Breast epithelium (tissue), 4 donors: ENCODE results near the gene SSH2. TPM values are rescaled to one million over a fixed set of nuclear protein-coding genes. Genes with fewer than 3 reads are reported as not detected.

ENCODE experiments used
- DNase-seq, 2 donors: peaks; one replicate each; pipeline ENCODE4 v3.0.0-alpha.2; 2019; ENCODE audit warnings: low spot score in 2 of 2
- H3K27ac ChIP-seq, 2 donors: fragments of 200-600 bp; sonication (generic) in 1 of 2; one replicate each; pipeline ENCODE4 v1.5.1; 2016 to 2019; ENCODE audit warnings: mild to moderate bottlenecking in 1 of 2
- H3K27me3 ChIP-seq, 2 donors: fragments of 200-600 bp; sonication (generic) in 1 of 2; one replicate each; pipeline versions ENCODE4 v1.5.1 to v1.6.0; 2017 to 2019; ENCODE audit warnings: control low read depth in 1 of 2, mild to moderate bottlenecking in 1 of 2
- H3K36me3 ChIP-seq: fragments of 200-600 bp; one replicate; pipeline ENCODE4 v1.5.1; 2019
- H3K4me1 ChIP-seq, 2 donors: fragments of 200-600 bp; sonication (generic); one replicate each; pipeline ENCODE4 v1.5.1; 2016 to 2019; ENCODE audit warnings: control low read depth in 1 of 2
- H3K4me3 ChIP-seq, 3 donors: fragments of 200-600 bp; sonication (generic); 1 replicate in 2 of 3; 2 replicates in 1 of 3; pipeline ENCODE4 v1.5.1; 2016 to 2019; ENCODE audit warnings: mild to moderate bottlenecking in 3 of 3, moderate library complexity in 2 of 3
- H3K9me3 ChIP-seq, 2 donors: fragments of 200-600 bp; sonication (generic) in 1 of 2; one replicate each; pipeline ENCODE4 v1.5.1; 2016 to 2019; ENCODE audit warnings: control low read depth in 1 of 2
- CTCF ChIP-seq, 3 donors: fragments of 450-650 bp; IDR thresholded peaks; one replicate each; pipeline ENCODE4 v1.5.1; 2016 to 2017; ENCODE audit warnings: antibody characterized with exemption in 3 of 3, mild to moderate bottlenecking in 3 of 3, moderate library complexity in 3 of 3
- POLR2A ChIP-seq: fragments of 450-650 bp; IDR thresholded peaks from one replicate; pipeline ENCODE4 v1.6.1; 2016; ENCODE audit warnings: antibody characterized with exemption, mild to moderate bottlenecking, moderate library complexity
- POLR2AphosphoS5 ChIP-seq, 3 donors: sonication (generic); formaldehyde crosslinking; IDR thresholded peaks; one replicate each; pipeline ENCODE4 v1.6.1; 2017; ENCODE audit warnings: antibody characterized with exemption in 3 of 3
- intact Hi-C: fragments of 100-400 bp; cut with DNase I; formaldehyde crosslinking; loops from one replicate; pipeline ENCODE4 v1.15.1; 2023; ENCODE audit warnings: low total_unique reads
- total RNA-seq, 3 donors: library from RNA; depleted of rRNA; stranded (reverse); fragments of >200 nt; gene quantifications; one replicate each; pipeline ENCODE4 v1.1.0, GENCODE V29; 2016

Gene SSH2
- total RNA-seq, 3 donors from 2014 or later = 23.0 to 64.2 (median 25.9) TPM

GRCh38 chr17:29694918-29695563 lies 235.0 kb downstream of the SSH2 start:
- intact Hi-C loops = no loop called here
- no peaks in the 10 kb centered on the region for H3K27me3 ChIP-seq
- no peaks in the 10 kb centered on the region for H3K36me3 ChIP-seq
- no peak overlapping the region for H3K4me3 ChIP-seq
- TF ChIP-seq POLR2A (no peak), POLR2AphosphoS5 (IDR thresholded peaks at IDR 0.05) (no peak), CTCF (IDR thresholded peaks at IDR 0.05) (no peak)
- no peak overlapping the region for H3K27ac ChIP-seq
- H3K4me1 ChIP-seq = no peaks in the 10 kb centered on the region
- H3K9me3 ChIP-seq = no peaks in the 10 kb centered on the region
- no peak for DNase-seq

DNA sequence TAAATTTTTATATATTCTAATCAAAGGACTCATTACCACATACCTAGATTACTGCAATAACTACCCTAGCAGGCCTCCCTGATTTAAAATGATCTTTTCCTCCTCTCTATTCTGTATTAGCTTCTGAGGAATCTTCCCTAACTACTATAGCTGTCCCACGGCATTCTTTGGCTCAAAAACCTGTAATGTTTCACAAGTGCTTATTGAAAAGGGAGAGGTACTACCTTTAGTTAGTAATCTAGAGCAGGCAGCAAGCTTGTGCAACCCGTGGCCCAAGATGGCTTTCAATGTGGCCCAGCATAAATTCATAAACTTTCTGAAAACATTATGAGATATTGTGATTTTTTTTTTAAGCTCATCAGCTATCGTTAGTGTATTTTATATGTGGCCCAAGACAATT lies 236.3 kb downstream of the SSH2 start:
- no peak for TF ChIP-seq POLR2AphosphoS5 (IDR thresholded peaks at IDR 0.05)
- no peak for TF ChIP-seq POLR2A
- TF ChIP-seq CTCF (IDR thresholded peaks at IDR 0.05) = no peak
- Histone ChIP-seq H3K4me1 (no peaks in the 10 kb centered on the region), H3K4me3 (no peak overlapping the region), H3K27ac (no peak overlapping the region), H3K9me3 (no peaks in the 10 kb centered on the region), H3K27me3 (no peaks in the 10 kb centered on the region), H3K36me3 (no peaks in the 10 kb centered on the region)
- DNase-seq = no peak
- intact Hi-C loops = no loop called here

DNA sequence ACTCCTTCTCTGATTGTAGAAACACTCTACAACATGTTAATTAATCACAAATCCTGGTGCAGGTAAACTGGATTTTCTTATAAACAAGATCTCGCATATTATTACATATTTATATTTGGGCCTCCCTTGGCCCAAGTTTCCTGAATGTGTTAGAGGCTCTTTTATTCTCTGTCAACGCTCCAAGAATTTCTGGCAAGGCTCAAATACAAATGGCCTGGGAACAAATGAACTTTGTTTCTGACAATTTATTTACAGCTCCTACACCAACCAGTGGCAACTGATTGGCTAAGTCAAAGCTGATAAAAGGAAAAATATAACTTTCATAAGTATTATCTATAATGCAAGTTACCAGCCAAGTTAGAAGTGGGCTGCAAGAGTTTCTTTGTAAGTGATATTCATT lies 242.4 kb downstream of the SSH2 start:
- H3K4me1 ChIP-seq = no peaks in the 10 kb centered on the region
- intact Hi-C loops = no loop called here
- H3K4me3 ChIP-seq = no peak overlapping the region
- TF ChIP-seq POLR2A (no peak), CTCF (IDR thresholded peaks at IDR 0.05) (no peak), POLR2AphosphoS5 (IDR thresholded peaks at IDR 0.05) (no peak)
- H3K27ac ChIP-seq = no peak overlapping the region
- no peaks in the 10 kb centered on the region for H3K9me3 ChIP-seq
- no peak for DNase-seq
- no peaks in the 10 kb centered on the region for H3K27me3 ChIP-seq
- no peaks in the 10 kb centered on the region for H3K36me3 ChIP-seq

DNA sequence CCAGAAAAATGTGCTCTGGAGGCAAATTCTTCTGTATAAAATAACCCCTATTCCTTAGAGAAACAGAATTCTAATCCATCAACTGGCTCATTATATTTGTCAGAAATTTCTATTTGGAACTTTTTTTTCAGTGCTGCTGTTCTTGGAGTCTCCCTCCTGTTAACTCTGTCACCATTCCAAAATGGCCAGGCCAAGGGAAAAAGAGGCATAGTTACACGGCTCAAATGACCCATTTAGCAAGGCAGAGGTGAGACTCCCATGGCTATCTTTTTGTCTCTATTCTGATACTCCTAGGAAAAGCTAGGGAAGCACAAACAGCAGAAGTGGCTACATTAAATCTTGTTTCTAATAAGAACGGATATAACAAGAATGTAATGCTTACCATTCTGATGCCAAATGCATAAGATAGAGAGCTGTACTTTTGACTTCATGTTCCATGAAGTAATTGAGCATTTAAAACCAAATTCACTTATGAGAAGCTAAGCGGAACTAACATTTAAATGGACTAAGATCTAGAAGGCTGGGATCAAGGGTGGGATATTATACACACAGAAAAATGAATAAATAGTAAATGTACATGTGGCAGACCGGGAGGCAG lies 242.9 kb downstream of the SSH2 start:
- Histone ChIP-seq H3K9me3 (no peaks in the 10 kb centered on the region), H3K27ac (no peak overlapping the region), H3K4me3 (no peak overlapping the region), H3K27me3 (no peaks in the 10 kb centered on the region), H3K36me3 (no peaks in the 10 kb centered on the region), H3K4me1 (no peaks in the 10 kb centered on the region)
- no peak for TF ChIP-seq CTCF (IDR thresholded peaks at IDR 0.05)
- TF ChIP-seq POLR2AphosphoS5 (IDR thresholded peaks at IDR 0.05) = no peak
- TF ChIP-seq POLR2A = no peak
- intact Hi-C loops = no loop called here
- DNase-seq = no peak

DNA sequence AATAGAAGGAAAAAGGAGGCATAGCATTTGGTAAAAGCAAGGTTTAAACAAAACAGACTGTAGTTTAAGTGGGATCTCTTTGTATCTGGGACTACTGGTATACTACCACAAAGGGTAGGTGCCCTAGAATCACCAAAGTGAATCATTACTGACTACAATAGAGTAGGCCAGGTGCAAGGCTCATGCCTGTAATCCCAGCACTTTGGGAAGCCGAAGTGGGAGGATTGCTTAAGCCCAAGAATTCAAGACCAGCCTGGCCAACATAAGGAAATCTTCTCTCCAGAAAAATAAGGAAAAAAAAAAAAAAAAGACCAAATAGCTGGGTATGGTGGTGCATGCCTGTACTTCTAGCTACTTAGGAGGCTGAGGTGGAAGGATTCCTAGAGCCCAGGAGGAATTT lies 246.5 kb downstream of the SSH2 start:
- no peaks in the 10 kb centered on the region for H3K36me3 ChIP-seq
- no peak for DNase-seq
- no peaks in the 10 kb centered on the region for H3K27me3 ChIP-seq
- no peaks in the 10 kb centered on the region for H3K9me3 ChIP-seq
- no peak overlapping the region for H3K4me3 ChIP-seq
- no peaks in the 10 kb centered on the region for H3K4me1 ChIP-seq
- H3K27ac ChIP-seq = peak overlapping the region in 1 of 2 donors; percentile 62
- intact Hi-C loops = no loop called here
- TF ChIP-seq POLR2A (no peak), POLR2AphosphoS5 (IDR thresholded peaks at IDR 0.05) (no peak), CTCF (IDR thresholded peaks at IDR 0.05) (no peak)
